A549 (cell line): ENCODE measurements around the gene RNPS1. TPM values are rescaled to one million over a fixed set of nuclear protein-coding genes. Genes with fewer than 3 reads are reported as not detected.

Experiments
- ATAC-seq, 2 experiments: fragments of 200-7000 bp in 1 of 2; fragments of >200 bp in 1 of 2; cut with Nextera tagmentation in 1 of 2; cut with Tn5 transposase in 1 of 2; 3 replicates each; pipeline versions ENCODE4 v1.8.0 to v1.9.1; 2018 to 2020; ENCODE audit warnings: mild to moderate bottlenecking in 1 of 2, moderate library complexity in 1 of 2
- CTCF ChIA-PET: fragments of 300-600 bp; sonication (Branson Sonifier 250); formaldehyde crosslinking; extraction: SDS; loops from one replicate; lab custom pipeline; 2021; ENCODE audit warnings: antibody characterized with exemption, inconsistent platforms; lab: Yijun Ruan, JAX
- POLR2A ChIA-PET: fragments of 350-600 bp; formaldehyde crosslinking; extraction: SDS; loops from one replicate; lab custom pipeline; 2021; ENCODE audit warnings: antibody characterized with exemption, inconsistent platforms; lab: Yijun Ruan, JAX
- DNase-seq, 2 experiments: peaks; one replicate each; pipeline versions ENCODE4 v3.0.0 to v3.0.0-alpha.2; 2011 to 2016; ENCODE audit warnings: low read depth in 1 of 2, low spot score in 1 of 2
- FAIRE-seq: peaks from 2 replicates; lab custom pipeline; 2011; peaks lifted over from hg19 to GRCh38; lab: Jason Lieb, UNC
- H3K27ac ChIP-seq, 2 experiments: fragments of >200 bp; sonication (Bioruptor Twin); formaldehyde crosslinking; 3 replicates each; pipeline ENCODE4 v1.5.1; 2016 to 2017
- H3K4me1 ChIP-seq: fragments of >200 bp; sonication (Bioruptor Twin); formaldehyde crosslinking; 3 replicates; pipeline ENCODE4 v1.6.1; 2016
- H3K4me2 ChIP-seq: fragments of >200 bp; sonication (Bioruptor Twin); formaldehyde crosslinking; 3 replicates; pipeline ENCODE4 v1.6.1; 2016
- H3K4me3 ChIP-seq: fragments of >200 bp; sonication (Bioruptor Twin); formaldehyde crosslinking; 3 replicates; pipeline ENCODE4 v1.5.1; 2016
- H3K9me3 ChIP-seq: fragments of >200 bp; sonication (Bioruptor Twin); formaldehyde crosslinking; 3 replicates; pipeline ENCODE4 v1.6.1; 2016
- BHLHE40 ChIP-seq: IDR thresholded peaks from 2 replicates; pipeline ENCODE4 v1.6.1; 2012; ENCODE audit warnings: low read depth, low read length, inconsistent platforms
- CBX2 ChIP-seq: fragments of 200-600 bp; sonication (generic); IDR thresholded peaks from 2 replicates; pipeline ENCODE4 v1.6.1; 2016; ENCODE audit warnings: low read depth, mild to moderate bottlenecking, borderline replicate concordance
- CEBPB ChIP-seq, 2 experiments: fragments of >200 bp in 1 of 2; sonication (Bioruptor Twin) in 1 of 2; formaldehyde crosslinking in 1 of 2; IDR thresholded peaks; 2 replicates each; pipeline ENCODE4 v1.6.1; 2012 to 2016
- CHD4 ChIP-seq: fragments of 200-600 bp; sonication (generic); IDR thresholded peaks from 2 replicates; pipeline ENCODE4 v1.6.1; 2016; ENCODE audit warnings: antibody characterized with exemption, mild to moderate bottlenecking, borderline replicate concordance
- EHF ChIP-seq: fragments of 250-450 bp; sonication (Bioruptor Pico); IDR thresholded peaks from 2 replicates; pipeline ENCODE4 v1.5.0; 2020; ENCODE audit warnings: mild to moderate bottlenecking
- EP300 ChIP-seq, 2 experiments: fragments of >200 bp; sonication (Bioruptor Twin); formaldehyde crosslinking; IDR thresholded peaks; 2 replicates in 1 of 2; 3 replicates in 1 of 2; pipeline ENCODE4 v1.6.1; 2016 to 2017
- FOXS1 ChIP-seq: fragments of 250-450 bp; sonication (Bioruptor Pico); IDR thresholded peaks from 2 replicates; pipeline ENCODE4 v1.5.0; 2020; ENCODE audit warnings: mild to moderate bottlenecking, moderate library complexity
- HDAC2 ChIP-seq: fragments of 200-600 bp; sonication (generic); IDR thresholded peaks from 2 replicates; pipeline ENCODE4 v1.6.1; 2016
- HOXA7 ChIP-seq: fragments of 250-450 bp; sonication (Bioruptor Pico); IDR thresholded peaks from 2 replicates; pipeline ENCODE4 v1.5.0; 2020; ENCODE audit warnings: mild to moderate bottlenecking, moderate library complexity
- JUN ChIP-seq, 2 experiments: fragments of >200 bp; sonication (Bioruptor Twin); formaldehyde crosslinking; IDR thresholded peaks; 2 replicates in 1 of 2; 3 replicates in 1 of 2; pipeline ENCODE4 v1.6.1; 2016 to 2017
- KDM1A ChIP-seq: fragments of 200-600 bp; sonication (generic); IDR thresholded peaks from 2 replicates; pipeline ENCODE4 v1.6.1; 2016; ENCODE audit warnings: low read depth, mild to moderate bottlenecking
- KDM5A ChIP-seq: fragments of 200-600 bp; sonication (generic); IDR thresholded peaks from 2 replicates; pipeline ENCODE4 v1.6.1; 2016; ENCODE audit warnings: antibody characterized with exemption, mild to moderate bottlenecking
- MAFK ChIP-seq: fragments of 450-650 bp; IDR thresholded peaks from 2 replicates; pipeline ENCODE4 v1.6.1; 2014; ENCODE audit not compliant: partially characterized antibody
- MAZ ChIP-seq: fragments of 150-350 bp; IDR thresholded peaks from 2 replicates; pipeline ENCODE4 v1.6.1; 2014; ENCODE audit warnings: antibody characterized with exemption, low read depth, low read length, borderline replicate concordance
- NPAS2 ChIP-seq: fragments of 250-450 bp; sonication (Bioruptor Pico); IDR thresholded peaks from 2 replicates; pipeline ENCODE4 v1.8.0; 2022; ENCODE audit warnings: mild to moderate bottlenecking, moderate library complexity, borderline replicate concordance
- POLR2AphosphoS2 ChIP-seq: conservative IDR thresholded peaks from 2 replicates; pipeline ENCODE4 v1.6.1; 2012; ENCODE audit warnings: low read length, improper control_type of control experiment, inconsistent platforms
- RARB ChIP-seq: fragments of 250-450 bp; sonication (Bioruptor Pico); IDR thresholded peaks from 2 replicates; pipeline ENCODE4 v1.8.0; 2021; ENCODE audit warnings: mild to moderate bottlenecking, moderate library complexity
- RFX5 ChIP-seq: fragments of 450-650 bp; IDR thresholded peaks from 2 replicates; pipeline ENCODE4 v1.7.1; 2014; ENCODE audit warnings: antibody characterized with exemption, mild to moderate bottlenecking, moderate library complexity
- RNF2 ChIP-seq: fragments of 200-600 bp; sonication (generic); IDR thresholded peaks from 2 replicates; pipeline ENCODE4 v1.6.1; 2016; ENCODE audit warnings: low read depth, mild to moderate bottlenecking, antibody characterized with exemption, moderate library complexity, borderline replicate concordance
- SMC3 ChIP-seq: fragments of >200 bp; sonication (Bioruptor Twin); formaldehyde crosslinking; IDR thresholded peaks from 3 replicates; pipeline ENCODE4 v1.6.1; 2018; ENCODE audit warnings: inconsistent platforms
- SREBF2 ChIP-seq: fragments of 450-650 bp; IDR thresholded peaks from 2 replicates; pipeline ENCODE4 v1.6.1; 2014; ENCODE audit warnings: mild to moderate bottlenecking, moderate library complexity
- ZC3H11A ChIP-seq: fragments of 450-650 bp; IDR thresholded peaks from 2 replicates; pipeline ENCODE4 v1.6.1; 2014; ENCODE audit warnings: antibody characterized with exemption, mild to moderate bottlenecking
- ZFP36 ChIP-seq: fragments of 450-650 bp; IDR thresholded peaks from 2 replicates; pipeline ENCODE4 v1.6.1; 2014; ENCODE audit warnings: borderline replicate concordance; ENCODE audit not compliant: partially characterized antibody
- ZNF302 ChIP-seq: fragments of 250-450 bp; sonication (Bioruptor Pico); IDR thresholded peaks from 2 replicates; pipeline ENCODE4 v1.9.0; 2021; ENCODE audit warnings: inconsistent platforms, mild to moderate bottlenecking, moderate library complexity
- ZSCAN20 ChIP-seq: fragments of 250-450 bp; sonication (Bioruptor Pico); IDR thresholded peaks from 2 replicates; pipeline ENCODE4 v1.8.0; 2022; ENCODE audit warnings: mild to moderate bottlenecking, moderate library complexity
- WGBS: methylation state at CpG from one replicate; pipeline ENCODE4 v1.1.6; 2017; ENCODE audit errors: missing lambda C conversion rate; 5-methylcytosine and 5-hydroxymethylcytosine counted together
- polyA plus RNA-seq, 4 experiments: library from polyadenylated mRNA; depleted of rRNA in 3 of 4; stranded (reverse); fragments of >200 nt; fragmentation: RNase III in 1 of 4; extraction: RNeasy Plus Mini Kit Qiagen cat#74134 plus additional on column Dnase treatment in 1 of 4; gene quantifications; 2 replicates in 3 of 4; 3 replicates in 1 of 4; pipeline ENCODE4 v1.2.3, GENCODE V29; 2011 to 2017
- TF ChIP-seq, protein P1 (sequence below): fragments of 250-450 bp; sonication (Bioruptor Pico); IDR thresholded peaks from 2 replicates; pipeline ENCODE4 v1.5.0; 2020; ENCODE audit warnings: low read depth, mild to moderate bottlenecking, moderate library complexity
- TF ChIP-seq, protein P2 (sequence below): fragments of 200-600 bp; sonication (generic); IDR thresholded peaks from 2 replicates; pipeline ENCODE4 v1.6.1; 2016; ENCODE audit warnings: antibody characterized with exemption, mild to moderate bottlenecking, moderate library complexity
- TF ChIP-seq, protein P3 (sequence below): fragments of 250-450 bp; sonication (Bioruptor Pico); IDR thresholded peaks from 2 replicates; pipeline ENCODE4 v1.5.0; 2021; ENCODE audit warnings: mild to moderate bottlenecking, moderate library complexity, borderline replicate concordance
- TF ChIP-seq, protein P4 (sequence below): fragments of >200 bp; sonication (Bioruptor Twin); formaldehyde crosslinking; IDR thresholded peaks from 3 replicates; pipeline ENCODE4 v1.6.1; 2016

Gene RNPS1
- polyA plus RNA-seq, 2 of the 4 experiments (the other 2 are of a cell fraction), result 183 to 200 TPM

DNA sequence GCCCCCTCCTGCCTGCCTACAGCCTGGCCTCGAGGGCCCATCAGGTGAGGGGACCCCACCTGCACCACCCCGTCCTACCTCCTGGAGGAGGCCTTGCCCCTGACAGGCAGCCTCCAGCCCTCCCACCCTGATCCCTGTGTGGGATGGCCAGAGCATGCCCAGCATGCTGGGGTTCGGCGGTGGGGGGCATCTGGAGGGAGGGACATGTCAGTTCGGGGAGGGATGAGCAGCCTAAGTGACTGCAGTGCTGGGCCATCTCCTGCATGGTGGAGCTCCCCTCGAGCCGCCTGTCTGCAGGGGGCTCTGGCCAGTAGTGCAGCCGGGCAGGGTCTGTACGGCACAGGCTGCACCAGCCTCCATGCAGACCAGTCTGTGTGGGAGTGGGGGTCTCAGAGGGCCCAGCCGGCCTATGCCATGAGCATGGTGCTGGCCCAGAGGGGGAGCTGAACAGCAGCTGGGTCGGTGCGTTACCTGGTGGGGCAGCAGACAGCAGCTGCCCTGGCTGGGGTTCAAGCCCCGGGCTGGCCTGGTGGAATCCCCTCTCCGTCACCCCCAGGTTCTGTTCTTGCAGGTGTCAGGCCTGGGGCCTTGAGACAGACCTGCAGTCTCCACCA is 4.0 kb upstream of the RNPS1 start:
- FAIRE-seq (no peak), DNase-seq (no peak), ATAC-seq (no peak)
- Histone ChIP-seq H3K4me2 (no peak overlapping the region), H3K4me1 (peaks cover 11% of the 10 kb centered on the region; the same call in 1 of the 3 replicates), H3K4me3 (no peak overlapping the region), H3K27ac (no peak overlapping the region), H3K9me3 (no peaks in the 10 kb centered on the region)
- POLR2A ChIA-PET, result no interaction called here
- 89% methylated on average over 5 of the region's 14 CpGs for WGBS
- CTCF ChIA-PET, result interaction anchor here (1.1 to 4.5 kb wide), 4 partner anchors 21 to 229 kb away, joined by 4 to 20 read pairs (median 6); partner anchors contain the start of genes ABCA3 and ECI1
- TF ChIP-seq, protein P1, sequence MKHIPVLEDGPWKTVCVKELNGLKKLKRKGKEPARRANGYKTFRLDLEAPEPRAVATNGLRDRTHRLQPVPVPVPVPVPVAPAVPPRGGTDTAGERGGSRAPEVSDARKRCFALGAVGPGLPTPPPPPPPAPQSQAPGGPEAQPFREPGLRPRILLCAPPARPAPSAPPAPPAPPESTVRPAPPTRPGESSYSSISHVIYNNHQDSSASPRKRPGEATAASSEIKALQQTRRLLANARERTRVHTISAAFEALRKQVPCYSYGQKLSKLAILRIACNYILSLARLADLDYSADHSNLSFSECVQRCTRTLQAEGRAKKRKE, result no peak
- TF ChIP-seq CBX2 (no peak), ZSCAN20 (CRISPR knock-in tag) (no peak), MAFK (no peak), SREBF2 (no peak), ZFP36 (no peak), EHF (CRISPR knock-in tag) (no peak), MAZ (no peak), ZC3H11A (no peak), CHD4 (no peak), POLR2AphosphoS2 (no peak), RFX5 (no peak), HDAC2 (no peak), JUN (IDR thresholded peaks at IDR 0.05) (no peak), BHLHE40 (no peak), SMC3 (no peak), ZNF302 (CRISPR knock-in tag) (no peak)
- TF ChIP-seq, protein P2, sequence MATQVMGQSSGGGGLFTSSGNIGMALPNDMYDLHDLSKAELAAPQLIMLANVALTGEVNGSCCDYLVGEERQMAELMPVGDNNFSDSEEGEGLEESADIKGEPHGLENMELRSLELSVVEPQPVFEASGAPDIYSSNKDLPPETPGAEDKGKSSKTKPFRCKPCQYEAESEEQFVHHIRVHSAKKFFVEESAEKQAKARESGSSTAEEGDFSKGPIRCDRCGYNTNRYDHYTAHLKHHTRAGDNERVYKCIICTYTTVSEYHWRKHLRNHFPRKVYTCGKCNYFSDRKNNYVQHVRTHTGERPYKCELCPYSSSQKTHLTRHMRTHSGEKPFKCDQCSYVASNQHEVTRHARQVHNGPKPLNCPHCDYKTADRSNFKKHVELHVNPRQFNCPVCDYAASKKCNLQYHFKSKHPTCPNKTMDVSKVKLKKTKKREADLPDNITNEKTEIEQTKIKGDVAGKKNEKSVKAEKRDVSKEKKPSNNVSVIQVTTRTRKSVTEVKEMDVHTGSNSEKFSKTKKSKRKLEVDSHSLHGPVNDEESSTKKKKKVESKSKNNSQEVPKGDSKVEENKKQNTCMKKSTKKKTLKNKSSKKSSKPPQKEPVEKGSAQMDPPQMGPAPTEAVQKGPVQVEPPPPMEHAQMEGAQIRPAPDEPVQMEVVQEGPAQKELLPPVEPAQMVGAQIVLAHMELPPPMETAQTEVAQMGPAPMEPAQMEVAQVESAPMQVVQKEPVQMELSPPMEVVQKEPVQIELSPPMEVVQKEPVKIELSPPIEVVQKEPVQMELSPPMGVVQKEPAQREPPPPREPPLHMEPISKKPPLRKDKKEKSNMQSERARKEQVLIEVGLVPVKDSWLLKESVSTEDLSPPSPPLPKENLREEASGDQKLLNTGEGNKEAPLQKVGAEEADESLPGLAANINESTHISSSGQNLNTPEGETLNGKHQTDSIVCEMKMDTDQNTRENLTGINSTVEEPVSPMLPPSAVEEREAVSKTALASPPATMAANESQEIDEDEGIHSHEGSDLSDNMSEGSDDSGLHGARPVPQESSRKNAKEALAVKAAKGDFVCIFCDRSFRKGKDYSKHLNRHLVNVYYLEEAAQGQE, result no peak
- TF ChIP-seq, protein P3, sequence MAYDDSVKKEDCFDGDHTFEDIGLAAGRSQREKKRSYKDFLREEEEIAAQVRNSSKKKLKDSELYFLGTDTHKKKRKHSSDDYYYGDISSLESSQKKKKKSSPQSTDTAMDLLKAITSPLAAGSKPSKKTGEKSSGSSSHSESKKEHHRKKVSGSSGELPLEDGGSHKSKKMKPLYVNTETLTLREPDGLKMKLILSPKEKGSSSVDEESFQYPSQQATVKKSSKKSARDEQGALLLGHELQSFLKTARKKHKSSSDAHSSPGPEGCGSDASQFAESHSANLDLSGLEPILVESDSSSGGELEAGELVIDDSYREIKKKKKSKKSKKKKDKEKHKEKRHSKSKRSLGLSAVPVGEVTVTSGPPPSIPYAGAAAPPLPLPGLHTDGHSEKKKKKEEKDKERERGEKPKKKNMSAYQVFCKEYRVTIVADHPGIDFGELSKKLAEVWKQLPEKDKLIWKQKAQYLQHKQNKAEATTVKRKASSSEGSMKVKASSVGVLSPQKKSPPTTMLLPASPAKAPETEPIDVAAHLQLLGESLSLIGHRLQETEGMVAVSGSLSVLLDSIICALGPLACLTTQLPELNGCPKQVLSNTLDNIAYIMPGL (CRISPR knock-in tag), result no peak

DNA sequence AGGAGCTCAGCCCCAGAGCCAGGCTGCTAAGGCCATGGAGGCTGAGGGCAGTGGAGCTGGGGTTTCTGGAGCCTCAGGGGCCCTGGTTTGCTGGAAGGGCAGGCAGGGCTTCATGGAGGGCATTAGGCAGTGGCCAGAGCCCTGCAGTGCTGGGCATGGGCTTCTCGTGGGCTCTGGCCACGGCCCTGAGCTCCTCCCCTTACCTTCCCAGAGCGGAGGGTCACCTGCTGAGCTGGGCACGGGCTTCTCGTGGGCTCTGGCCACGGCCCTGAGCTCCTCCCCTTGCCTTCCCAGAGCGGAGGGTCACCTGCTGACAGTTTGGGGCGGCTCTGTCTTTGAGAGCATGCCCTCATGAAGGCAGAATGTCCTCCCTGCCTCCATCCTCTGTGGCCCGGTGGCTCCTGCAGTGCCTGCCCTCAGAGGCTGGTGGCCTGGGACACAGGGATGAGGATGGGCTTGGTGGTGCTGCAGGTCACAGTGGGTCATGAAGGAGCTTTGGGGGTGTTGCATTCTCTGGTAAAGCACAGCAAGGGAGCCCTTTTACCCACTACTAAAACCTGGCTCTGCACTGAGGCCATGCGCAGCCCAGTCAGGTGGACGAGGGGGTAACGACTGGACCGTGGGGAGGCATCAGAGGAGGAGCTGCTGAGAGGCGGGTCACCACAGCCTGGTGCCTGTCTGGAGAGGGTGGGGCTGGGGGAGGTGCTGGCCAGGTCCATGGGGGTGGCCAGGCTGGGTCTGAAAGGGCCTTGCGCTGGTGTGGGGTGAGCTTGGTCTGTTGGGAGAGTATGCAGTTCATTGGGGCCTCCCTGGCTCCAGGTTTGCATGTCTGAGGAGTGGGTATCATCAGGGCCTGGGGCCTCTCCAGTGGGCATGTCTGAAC is 2.9 kb upstream of the RNPS1 start:
- WGBS, result 77% methylated on average over 10 of the region's 15 CpGs
- Histone ChIP-seq H3K4me3 (no peak overlapping the region), H3K27ac (no peak overlapping the region), H3K9me3 (no peaks in the 10 kb centered on the region), H3K4me2 (no peak overlapping the region), H3K4me1 (peaks cover 18% of the 10 kb centered on the region; the same call in 2 of the 3 replicates)
- TF ChIP-seq HOXA7 (CRISPR knock-in tag) (no peak), KDM1A (no peak), FOXS1 (CRISPR knock-in tag) (no peak), CEBPB (IDR thresholded peaks at IDR 0.05) (no peak), HDAC2 (no peak), SMC3 (no peak), ZC3H11A (no peak), RARB (CRISPR knock-in tag) (no peak), NPAS2 (no peak), KDM5A (no peak), POLR2AphosphoS2 (no peak), MAZ (no peak), RNF2 (no peak), EP300 (IDR thresholded peaks at IDR 0.05) (no peak), CBX2 (no peak), MAFK (no peak), RFX5 (no peak)
- TF ChIP-seq, protein P4, sequence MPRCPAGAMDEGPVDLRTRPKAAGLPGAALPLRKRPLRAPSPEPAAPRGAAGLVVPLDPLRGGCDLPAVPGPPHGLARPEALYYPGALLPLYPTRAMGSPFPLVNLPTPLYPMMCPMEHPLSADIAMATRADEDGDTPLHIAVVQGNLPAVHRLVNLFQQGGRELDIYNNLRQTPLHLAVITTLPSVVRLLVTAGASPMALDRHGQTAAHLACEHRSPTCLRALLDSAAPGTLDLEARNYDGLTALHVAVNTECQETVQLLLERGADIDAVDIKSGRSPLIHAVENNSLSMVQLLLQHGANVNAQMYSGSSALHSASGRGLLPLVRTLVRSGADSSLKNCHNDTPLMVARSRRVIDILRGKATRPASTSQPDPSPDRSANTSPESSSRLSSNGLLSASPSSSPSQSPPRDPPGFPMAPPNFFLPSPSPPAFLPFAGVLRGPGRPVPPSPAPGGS, result no peak
- DNase-seq (no peak), ATAC-seq (no peak), FAIRE-seq (no peak)
- ChIA-PET CTCF (interaction anchor here (1.0 to 4.5 kb wide), 7 partner anchors 8 to 230 kb away, joined by 3 to 20 read pairs (median 5); partner anchors contain the start of genes ABCA3, CCNF and ECI1), POLR2A (no interaction called here)
